Loucy (cell line): ENCODE data around the gene TRIM52.
"Not testable (repeated sequence)": the region's sequence is repeated elsewhere in the genome, so short reads cannot be mapped to it uniquely, and the experiment has no call there.

Experiments used
- H2AFZ ChIP-seq: fragments of 200-600 bp; sonication (generic); 2 replicates; pipeline ENCODE4 v1.6.0; 2016; ENCODE audit warnings: antibody characterized with exemption, mild to moderate bottlenecking, low read length, moderate library complexity
- H3F3A ChIP-seq: fragments of 200-600 bp; 2 replicates; pipeline ENCODE4 v1.6.0; 2016; ENCODE audit warnings: antibody characterized with exemption, low read depth, mild to moderate bottlenecking
- H3K27me3 ChIP-seq: fragments of 200-600 bp; sonication (generic); 2 replicates; pipeline ENCODE4 v1.6.1; 2014; ENCODE audit warnings: low read length, mild to moderate bottlenecking; ENCODE audit not compliant: insufficient read depth, poor library complexity, severe bottlenecking
- H3K36me3 ChIP-seq: fragments of 200-600 bp; sonication (generic); 2 replicates; pipeline ENCODE4 v1.6.1; 2016; ENCODE audit warnings: low read length; ENCODE audit not compliant: insufficient read depth
- H3K4me1 ChIP-seq: fragments of 200-600 bp; sonication (generic); 2 replicates; pipeline ENCODE4 v1.5.1; 2014; ENCODE audit warnings: low read length, mild to moderate bottlenecking; ENCODE audit not compliant: insufficient read depth, poor library complexity, severe bottlenecking
- H3K4me2 ChIP-seq: fragments of 200-600 bp; sonication (generic); 2 replicates; pipeline ENCODE4 v1.6.0; 2014; ENCODE audit warnings: antibody characterized with exemption, low read length, low read depth, mild to moderate bottlenecking; ENCODE audit not compliant: poor library complexity, severe bottlenecking
- H3K4me3 ChIP-seq: fragments of 200-600 bp; sonication (generic); 2 replicates; pipeline ENCODE4 v1.5.1; 2014; ENCODE audit warnings: low read length, mild to moderate bottlenecking, mixed read lengths; ENCODE audit not compliant: poor library complexity, severe bottlenecking
- H3K79me2 ChIP-seq: fragments of 200-600 bp; sonication (generic); 2 replicates; pipeline ENCODE4 v1.6.1; 2014; ENCODE audit warnings: low read length; ENCODE audit not compliant: insufficient read depth
- H3K9ac ChIP-seq: fragments of 200-600 bp; sonication (generic); 2 replicates; pipeline ENCODE4 v1.6.0; 2014; ENCODE audit warnings: mild to moderate bottlenecking, low read depth, low read length, moderate library complexity; ENCODE audit not compliant: poor library complexity, severe bottlenecking
- H3K9me2 ChIP-seq: fragments of 200-600 bp; sonication (generic); replicated peaks from 2 replicates; pipeline ENCODE4 v1.6.1; 2016; ENCODE audit warnings: low read depth, low read length, mixed read lengths
- H3K9me3 ChIP-seq: fragments of 200-600 bp; sonication (generic); 2 replicates; pipeline ENCODE4 v1.6.1; 2014; ENCODE audit warnings: mild to moderate bottlenecking, antibody characterized with exemption, low read length, low read depth; ENCODE audit not compliant: insufficient read depth
- H4K20me1 ChIP-seq: fragments of 200-600 bp; sonication (generic); 2 replicates; pipeline ENCODE4 v1.6.0; 2014; ENCODE audit warnings: antibody characterized with exemption, low read length, mild to moderate bottlenecking; ENCODE audit not compliant: insufficient read depth, poor library complexity, severe bottlenecking
- CTCF ChIP-seq: fragments of 200-600 bp; sonication (generic); conservative IDR thresholded peaks from 2 replicates; pipeline ENCODE4 v1.5.1; 2014; ENCODE audit warnings: mild to moderate bottlenecking, antibody characterized with exemption, low read length
- EZH2phosphoT487 ChIP-seq: fragments of 200-600 bp; IDR thresholded peaks from 2 replicates; pipeline ENCODE4 v1.6.1; 2018; ENCODE audit warnings: antibody characterized with exemption, mild to moderate bottlenecking, moderate library complexity, borderline replicate concordance

Gene TRIM52

GRCh38 chr5:181212934-181213333 lies 48.0 kb downstream of the TRIM52 start:
- no peak overlapping the region for H3K9ac ChIP-seq
- H3K4me3 ChIP-seq: no peak overlapping the region
- H3K79me2 ChIP-seq: no peaks in the 10 kb centered on the region
- H4K20me1 ChIP-seq: no peaks in the 10 kb centered on the region
- H3K27me3 ChIP-seq: no peaks in the 10 kb centered on the region
- H3K4me2 ChIP-seq: no peak overlapping the region
- H3K9me2 ChIP-seq: no peaks in the 10 kb centered on the region
- H3F3A ChIP-seq: no peaks in the 10 kb centered on the region; the same call in 1 of the 2 replicates
- H2AFZ ChIP-seq: no peak overlapping the region
- TF ChIP-seq EZH2phosphoT487 (no peak), CTCF (no peak)
- H3K4me1 ChIP-seq: peaks cover 7% of the 10 kb centered on the region
- no peaks in the 10 kb centered on the region for H3K36me3 ChIP-seq
- H3K9me3 ChIP-seq: no peaks in the 10 kb centered on the region

- H4K20me1 ChIP-seq: no peaks in the 10 kb centered on the region
- no peaks in the 10 kb centered on the region for H3K36me3 ChIP-seq
- no peak overlapping the region for H3K4me2 ChIP-seq
- H3K79me2 ChIP-seq: no peaks in the 10 kb centered on the region
- no peak overlapping the region for H2AFZ ChIP-seq
- TF ChIP-seq CTCF (no peak), EZH2phosphoT487 (no peak)
- no peaks in the 10 kb centered on the region for H3K9me2 ChIP-seq
- no peaks in the 10 kb centered on the region for H3K9me3 ChIP-seq
- H3K9ac ChIP-seq: no peak overlapping the region
- no peaks in the 10 kb centered on the region for H3K4me1 ChIP-seq
- H3F3A ChIP-seq: no peaks in the 10 kb centered on the region; the same call in 1 of the 2 replicates
- H3K27me3 ChIP-seq: no peaks in the 10 kb centered on the region
- no peak overlapping the region for H3K4me3 ChIP-seq
Observed at GRCh38 chr5:181212080-181212479, 48.9 kb downstream of the TRIM52 start.

- H2AFZ ChIP-seq: no peak overlapping the region
- H3K9me3 ChIP-seq: no peaks in the 10 kb centered on the region
- peaks cover under 1% of the 10 kb centered on the region for H3K4me1 ChIP-seq
- no peak overlapping the region for H3K4me3 ChIP-seq
- no peaks in the 10 kb centered on the region for H3K36me3 ChIP-seq
- H3F3A ChIP-seq: no peaks in the 10 kb centered on the region; the same call in 1 of the 2 replicates
- H3K27me3 ChIP-seq: no peaks in the 10 kb centered on the region
- no peaks in the 10 kb centered on the region for H3K79me2 ChIP-seq
- no peak overlapping the region for H3K4me2 ChIP-seq
- no peaks in the 10 kb centered on the region for H4K20me1 ChIP-seq
- H3K9ac ChIP-seq: no peak overlapping the region
- no peaks in the 10 kb centered on the region for H3K9me2 ChIP-seq
- TF ChIP-seq EZH2phosphoT487 (no peak), CTCF (no peak)
Observed at GRCh38 chr5:181211208-181211607, 49.7 kb downstream of the TRIM52 start.

- H3K9me2 ChIP-seq, H3K79me2 ChIP-seq, H3F3A ChIP-seq, H3K9ac ChIP-seq, H3K27me3 ChIP-seq, H3K4me2 ChIP-seq, H3K36me3 ChIP-seq, H2AFZ ChIP-seq, H3K4me3 ChIP-seq, H4K20me1 ChIP-seq, H3K9me3 ChIP-seq, H3K4me1 ChIP-seq: not testable (repeated sequence)
Observed at GRCh38 chr5:181210698-181211097, 50.2 kb downstream of the TRIM52 start.

- H3K4me2 ChIP-seq, H3K4me3 ChIP-seq, H2AFZ ChIP-seq, H3K79me2 ChIP-seq, H3K36me3 ChIP-seq, H3K4me1 ChIP-seq, H3K9ac ChIP-seq, H3K27me3 ChIP-seq, H3K9me3 ChIP-seq, H4K20me1 ChIP-seq, H3F3A ChIP-seq, H3K9me2 ChIP-seq: not testable (repeated sequence)
Observed at GRCh38 chr5:181210148-181210547, 50.8 kb downstream of the TRIM52 start.
